Keratinocyte (primary cell): ENCODE data around the gene B4GALT3. TPM values are rescaled to one million over a fixed set of nuclear protein-coding genes. Genes with fewer than 3 reads are reported as not detected.

ENCODE experiments used
- DNase-seq: peaks from one replicate; pipeline ENCODE4 v3.0.0-alpha.2; 2011; ENCODE audit warnings: low read depth, missing footprints, low spot score
- FAIRE-seq: peaks from 2 replicates; lab custom pipeline; 2011; peaks lifted over from hg19 to GRCh38; lab: Jason Lieb, UNC
- H2AFZ ChIP-seq: 2 replicates; pipeline ENCODE4 v1.6.0; 2012; ENCODE audit warnings: low read length, control low read depth, inconsistent platforms; ENCODE audit not compliant: control insufficient read depth
- H3K27ac ChIP-seq: 2 replicates; pipeline ENCODE4 v1.5.1; 2011; ENCODE audit warnings: low read length; ENCODE audit not compliant: control insufficient read depth, insufficient read depth
- H3K27me3 ChIP-seq: 3 replicates; pipeline ENCODE4 v1.6.0; 2011; ENCODE audit warnings: low read length; ENCODE audit not compliant: control insufficient read depth, insufficient read depth; ENCODE audit errors: extremely low read depth
- H3K36me3 ChIP-seq, 2 experiments: 2 replicates in 1 of 2; 3 replicates in 1 of 2; pipeline ENCODE4 v1.5.1; 2011; ENCODE audit warnings: low read length in 2 of 2, mild to moderate bottlenecking in 1 of 2; ENCODE audit not compliant: control insufficient read depth in 2 of 2, insufficient read depth in 2 of 2; ENCODE audit errors: extremely low read depth in 1 of 2
- H3K4me1 ChIP-seq: 3 replicates; pipeline ENCODE4 v1.5.1; 2011; ENCODE audit warnings: low read length; ENCODE audit not compliant: control insufficient read depth, insufficient read depth; ENCODE audit errors: extremely low read depth
- H3K4me2 ChIP-seq: 3 replicates; pipeline ENCODE4 v1.6.0; 2011; ENCODE audit warnings: low read depth, low read length; ENCODE audit not compliant: control insufficient read depth, insufficient read depth; ENCODE audit errors: extremely low read depth
- H3K4me3 ChIP-seq, 3 experiments: fragments of 200-600 bp in 1 of 3; sonication (generic) in 1 of 3; 2 replicates in 2 of 3; 3 replicates in 1 of 3; pipeline ENCODE4 v1.5.1; 2011 to 2016; ENCODE audit warnings: low read length in 3 of 3, mild to moderate bottlenecking in 3 of 3, control low read depth in 2 of 3, inconsistent platforms in 1 of 3, low read depth in 1 of 3, mixed read lengths in 1 of 3, mixed run types in 1 of 3, moderate library complexity in 1 of 3; ENCODE audit not compliant: control insufficient read depth in 2 of 3, insufficient read depth in 2 of 3; ENCODE audit errors: extremely low read depth in 1 of 3
- H3K79me2 ChIP-seq: 2 replicates; pipeline ENCODE4 v1.6.0; 2012; ENCODE audit warnings: low read length; ENCODE audit not compliant: control insufficient read depth, insufficient read depth
- H3K9ac ChIP-seq: 3 replicates; pipeline ENCODE4 v1.6.0; 2011; ENCODE audit warnings: low read length; ENCODE audit not compliant: control insufficient read depth, insufficient read depth; ENCODE audit errors: extremely low read depth
- H3K9me1 ChIP-seq: 3 replicates; pipeline ENCODE4 v1.6.0; 2011; ENCODE audit warnings: low read length; ENCODE audit not compliant: control insufficient read depth, insufficient read depth; ENCODE audit errors: extremely low read depth
- H3K9me3 ChIP-seq: 2 replicates; pipeline ENCODE4 v1.5.1; 2012; ENCODE audit warnings: low read depth, low read length; ENCODE audit not compliant: control insufficient read depth
- H4K20me1 ChIP-seq: 3 replicates; pipeline ENCODE4 v1.6.0; 2011; ENCODE audit warnings: low read length; ENCODE audit not compliant: control insufficient read depth, insufficient read depth; ENCODE audit errors: extremely low read depth
- EZH2 ChIP-seq: IDR thresholded peaks from one replicate; pipeline ENCODE4 v1.6.1; 2012; ENCODE audit warnings: inconsistent platforms, mild to moderate bottlenecking, low read length, moderate library complexity
- dilution Hi-C: fragments of 300-500 bp; cut with MboI; formaldehyde crosslinking; loops from one replicate; pipeline ENCODE4 v1.7.0; 2020; ENCODE audit warnings: low sequenced_read_pairs; ENCODE audit not compliant: extremely low pct_ligation_motif_present
- polyA plus RNA-seq, 5 experiments: library from polyadenylated mRNA; depleted of rRNA in 3 of 5; stranded (reverse) in 3 of 5; stranded (forward) in 1 of 5; unstranded in 1 of 5; fragments of >200 nt; gene quantifications; 1 replicate in 1 of 5; 2 replicates in 3 of 5; 3 replicates in 1 of 5; pipeline versions ENCODE4 v1.2.1 to v1.2.3, GENCODE V29; 2011 to 2012; ENCODE audit warnings: missing spikeins in 2 of 5, low read depth in 1 of 5, low replicate concordance in 1 of 5
- TF ChIP-seq, protein P1 (sequence below), 3 experiments: IDR thresholded peaks in 1 of 3; conservative IDR thresholded peaks in 1 of 3; optimal IDR thresholded peaks in 1 of 3; 2 replicates in 2 of 3; 3 replicates in 1 of 3; pipeline versions ENCODE3 to v1.5.1; 2011; ENCODE audit warnings: low read length in 3 of 3, mild to moderate bottlenecking in 3 of 3, moderate library complexity in 2 of 3, control low read depth in 1 of 3, inconsistent platforms in 1 of 3; ENCODE audit not compliant: insufficient read depth in 2 of 3; ENCODE audit errors: extremely low read depth in 1 of 3

The B4GALT3 gene
- polyA plus RNA-seq, 1 donor (not counting 4 experiments of a cell fraction or from before 2014, with no cell fraction given), result 19.1 TPM

DNA sequence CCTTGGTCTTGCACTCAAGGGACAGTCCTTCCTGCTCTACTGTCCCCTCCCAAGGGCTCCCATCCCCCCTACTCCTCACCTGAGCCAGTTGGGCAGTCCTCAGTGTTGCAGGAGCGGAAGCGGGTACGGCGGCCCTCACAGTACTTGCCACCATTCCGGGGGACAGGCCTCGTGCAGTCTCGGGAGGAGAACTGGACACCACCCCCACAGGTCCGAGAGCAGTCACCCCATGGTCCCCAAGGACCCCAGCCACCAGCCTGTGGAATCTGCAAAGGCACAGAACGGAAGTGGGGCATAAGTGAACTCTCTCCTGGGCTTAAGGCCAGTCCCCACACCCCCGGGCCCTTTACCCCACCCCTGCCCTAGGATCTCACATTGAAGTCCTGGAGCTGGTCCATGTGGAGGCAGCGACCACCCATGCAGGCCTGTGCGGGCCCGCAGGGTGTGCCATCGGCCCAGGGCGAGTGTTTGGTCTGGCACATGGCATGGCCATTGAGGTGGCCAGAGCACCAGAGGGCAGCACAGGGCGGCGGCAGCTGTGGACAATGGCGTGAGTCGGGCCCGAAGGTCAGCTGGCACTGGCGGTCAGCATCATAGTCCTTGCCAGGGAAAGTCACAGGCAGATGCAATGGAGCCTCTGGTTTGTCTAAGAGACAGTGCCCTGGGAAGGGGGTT lies 16.4 kb upstream of the B4GALT3 start:
- Histone ChIP-seq H3K4me2 (no peak overlapping the region), H3K36me3 (no peaks in the 10 kb centered on the region), H3K79me2 (no peaks in the 10 kb centered on the region), H3K9me1 (no peaks in the 10 kb centered on the region), H3K4me1 (peaks cover 10% of the 10 kb centered on the region), H3K27ac (no peak overlapping the region), H3K27me3 (no peaks in the 10 kb centered on the region), H3K4me3 (no peak overlapping the region), H3K9ac (no peak overlapping the region), H2AFZ (no peak overlapping the region), H3K9me3 (no peaks in the 10 kb centered on the region), H4K20me1 (no peaks in the 10 kb centered on the region)
- FAIRE-seq (no peak), DNase-seq (no peak)
- dilution Hi-C loops, result no loop called here
- TF ChIP-seq, protein P1, sequence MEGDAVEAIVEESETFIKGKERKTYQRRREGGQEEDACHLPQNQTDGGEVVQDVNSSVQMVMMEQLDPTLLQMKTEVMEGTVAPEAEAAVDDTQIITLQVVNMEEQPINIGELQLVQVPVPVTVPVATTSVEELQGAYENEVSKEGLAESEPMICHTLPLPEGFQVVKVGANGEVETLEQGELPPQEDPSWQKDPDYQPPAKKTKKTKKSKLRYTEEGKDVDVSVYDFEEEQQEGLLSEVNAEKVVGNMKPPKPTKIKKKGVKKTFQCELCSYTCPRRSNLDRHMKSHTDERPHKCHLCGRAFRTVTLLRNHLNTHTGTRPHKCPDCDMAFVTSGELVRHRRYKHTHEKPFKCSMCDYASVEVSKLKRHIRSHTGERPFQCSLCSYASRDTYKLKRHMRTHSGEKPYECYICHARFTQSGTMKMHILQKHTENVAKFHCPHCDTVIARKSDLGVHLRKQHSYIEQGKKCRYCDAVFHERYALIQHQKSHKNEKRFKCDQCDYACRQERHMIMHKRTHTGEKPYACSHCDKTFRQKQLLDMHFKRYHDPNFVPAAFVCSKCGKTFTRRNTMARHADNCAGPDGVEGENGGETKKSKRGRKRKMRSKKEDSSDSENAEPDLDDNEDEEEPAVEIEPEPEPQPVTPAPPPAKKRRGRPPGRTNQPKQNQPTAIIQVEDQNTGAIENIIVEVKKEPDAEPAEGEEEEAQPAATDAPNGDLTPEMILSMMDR (optimal IDR thresholded peaks at IDR 0.05 in 1 of 3, IDR thresholded peaks at IDR 0.05 in 1 of 3, conservative IDR thresholded peaks at IDR 0.05 in 1 of 3; ENCODE audit: extremely low read depth in 1 of 3, insufficient read depth in 2 of 3, low read length in 3 of 3), result no peak
- TF ChIP-seq EZH2, result no peak

DNA sequence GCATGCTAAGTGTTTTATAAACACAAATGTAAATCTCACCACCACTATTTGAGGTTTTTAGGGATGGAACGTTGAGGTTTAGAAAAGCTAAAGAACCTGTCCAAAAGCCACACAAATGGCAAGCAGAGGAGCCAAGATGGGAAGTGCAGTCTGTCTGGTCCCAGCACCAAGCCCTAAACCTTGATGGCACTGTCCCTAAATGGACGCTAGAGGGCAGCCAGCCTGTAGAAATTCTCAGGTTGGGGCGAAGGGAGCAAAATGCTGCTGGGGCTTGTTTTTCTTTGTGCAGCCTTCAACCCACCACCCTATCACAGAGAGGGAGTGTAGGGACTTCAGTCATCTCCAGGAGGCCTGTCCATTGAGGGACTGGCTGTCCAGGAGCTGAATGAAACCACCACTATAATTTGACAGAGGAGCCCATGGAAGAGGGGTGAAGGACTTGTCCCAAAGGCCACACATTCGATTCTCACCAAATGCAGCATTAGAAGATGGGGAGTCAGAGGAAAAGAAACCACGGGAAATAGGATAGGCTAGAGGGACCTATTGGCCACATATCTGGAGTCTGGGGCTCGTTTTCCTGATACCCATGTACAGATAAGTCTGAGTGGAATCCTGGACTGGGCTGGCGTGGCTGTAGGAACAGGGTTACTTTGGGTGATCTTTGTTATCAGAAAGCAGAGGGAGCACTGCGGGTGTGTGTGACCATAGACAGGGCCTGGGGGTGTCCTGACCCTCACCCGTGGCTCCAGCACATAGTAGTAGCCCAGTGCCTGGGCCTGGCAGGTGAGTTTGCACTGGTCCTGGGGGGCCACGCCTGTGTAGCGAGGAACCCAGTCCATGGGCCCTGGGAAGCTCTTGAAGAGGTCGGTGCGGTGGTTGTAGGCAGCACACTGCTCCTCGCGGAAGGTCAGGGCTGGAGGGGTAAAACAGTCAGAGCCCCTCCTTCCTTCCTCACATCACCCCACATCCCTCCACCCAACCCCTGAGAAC lies 15.5 kb upstream of the B4GALT3 start:
- Histone ChIP-seq H2AFZ (no peak overlapping the region), H3K36me3 (no peaks in the 10 kb centered on the region), H3K4me3 (no peak overlapping the region), H3K9ac (no peak overlapping the region), H3K4me2 (no peak overlapping the region), H3K9me1 (no peaks in the 10 kb centered on the region), H3K27ac (no peak overlapping the region), H3K4me1 (peaks cover 1% of the 10 kb centered on the region), H3K79me2 (no peaks in the 10 kb centered on the region), H3K9me3 (no peaks in the 10 kb centered on the region), H3K27me3 (no peaks in the 10 kb centered on the region), H4K20me1 (no peaks in the 10 kb centered on the region)
- FAIRE-seq, result peak; percentile 78
- dilution Hi-C loops, result no loop called here
- no peak for DNase-seq
- no peak for TF ChIP-seq EZH2
- TF ChIP-seq, protein P1 (optimal IDR thresholded peaks at IDR 0.05 in 1 of 3, IDR thresholded peaks at IDR 0.05 in 1 of 3, conservative IDR thresholded peaks at IDR 0.05 in 1 of 3; ENCODE audit: extremely low read depth in 1 of 3, insufficient read depth in 2 of 3, low read length in 3 of 3), result peak; percentile 87 to 97 (median 90)
